Central memory CD8-positive, alpha-beta T cell (primary cell): ENCODE data around the gene MTCH1.

Source experiments
- ATAC-seq: fragments of 150-1000 bp; cut with Tn5 transposase; replicated peaks from 2 replicates; pipeline ENCODE4 v1.10.0; 2022; ENCODE audit warnings: mild to moderate bottlenecking, moderate FRiP score, moderate number of reproducible peaks; ENCODE audit not compliant: poor library complexity, severe bottlenecking; ENCODE audit errors: extremely low read depth
- DNase-seq, 2 donors: peaks; one replicate each; pipeline ENCODE4 v3.0.0; 2021; ENCODE audit warnings: low spot score in 2 of 2
- H3K27ac Mint-ChIP-seq: one replicate; pipeline ENCODE4 v1.8.0; 2022; ENCODE audit warnings: low read depth, mild to moderate bottlenecking, moderate library complexity, mixed read lengths
- H3K27me3 Mint-ChIP-seq: one replicate; pipeline ENCODE4 v1.8.0; 2022; ENCODE audit warnings: mixed read lengths
- H3K36me3 Mint-ChIP-seq: one replicate; pipeline ENCODE4 v1.8.0; 2022; ENCODE audit warnings: mild to moderate bottlenecking, moderate library complexity, mixed read lengths; ENCODE audit not compliant: insufficient read depth
- H3K4me1 Mint-ChIP-seq: one replicate; pipeline ENCODE4 v1.8.0; 2022; ENCODE audit warnings: mixed read lengths
- H3K4me3 Mint-ChIP-seq: one replicate; pipeline ENCODE4 v1.8.0; 2022; ENCODE audit warnings: mild to moderate bottlenecking, moderate library complexity, mixed read lengths
- H3K9me3 Mint-ChIP-seq: one replicate; pipeline ENCODE4 v1.8.0; 2022; ENCODE audit warnings: mixed read lengths

The MTCH1 gene

GRCh38 chr6:36977470-36977941 is 8.5 kb downstream of the MTCH1 start:
- DNase-seq = no peak
- Mint-ChIP-seq H3K9me3 (no peaks in the 10 kb centered on the region), H3K36me3 (peaks cover 71% of the 10 kb centered on the region), H3K4me1 (peaks cover 30% of the 10 kb centered on the region), H3K4me3 (no peak overlapping the region), H3K27ac (no peak overlapping the region), H3K27me3 (no peaks in the 10 kb centered on the region)
- ATAC-seq = peak; percentile 43

- no peaks in the 10 kb centered on the region for H3K27me3 Mint-ChIP-seq
- DNase-seq (no peak), ATAC-seq (no peak)
- no peak overlapping the region for H3K4me3 Mint-ChIP-seq
- H3K4me1 Mint-ChIP-seq = peaks cover 26% of the 10 kb centered on the region
- H3K27ac Mint-ChIP-seq = no peak overlapping the region
- H3K36me3 Mint-ChIP-seq = peaks cover 74% of the 10 kb centered on the region
- H3K9me3 Mint-ChIP-seq = no peaks in the 10 kb centered on the region
Observed at GRCh38 chr6:36976931-36977330, 9.1 kb downstream of the MTCH1 start.

- peaks cover 21% of the 10 kb centered on the region for H3K4me1 Mint-ChIP-seq
- H3K27ac Mint-ChIP-seq = no peak overlapping the region
- H3K9me3 Mint-ChIP-seq = no peaks in the 10 kb centered on the region
- DNase-seq = no peak
- no peak overlapping the region for H3K4me3 Mint-ChIP-seq
- peaks cover 73% of the 10 kb centered on the region for H3K36me3 Mint-ChIP-seq
- ATAC-seq = no peak
- H3K27me3 Mint-ChIP-seq = no peaks in the 10 kb centered on the region
Observed at GRCh38 chr6:36976509-36976908, 9.5 kb downstream of the MTCH1 start.

GRCh38 chr6:36976007-36976264 is 10.1 kb downstream of the MTCH1 start:
- DNase-seq = no peak
- H3K27ac Mint-ChIP-seq = no peak overlapping the region
- H3K9me3 Mint-ChIP-seq = no peaks in the 10 kb centered on the region
- H3K4me1 Mint-ChIP-seq = peaks cover 17% of the 10 kb centered on the region
- no peak overlapping the region for H3K4me3 Mint-ChIP-seq
- no peak for ATAC-seq
- H3K36me3 Mint-ChIP-seq = peaks cover 76% of the 10 kb centered on the region
- H3K27me3 Mint-ChIP-seq = no peaks in the 10 kb centered on the region

GRCh38 chr6:36975231-36976006 is 10.6 kb downstream of the MTCH1 start:
- Mint-ChIP-seq H3K4me3 (no peak overlapping the region), H3K27ac (no peak overlapping the region), H3K36me3 (peaks cover 79% of the 10 kb centered on the region), H3K9me3 (no peaks in the 10 kb centered on the region), H3K4me1 (peaks cover 12% of the 10 kb centered on the region), H3K27me3 (no peaks in the 10 kb centered on the region)
- DNase-seq (no peak), ATAC-seq (no peak)

GRCh38 chr6:36973647-36974046 is 12.3 kb downstream of the MTCH1 start:
- ATAC-seq = no peak
- H3K4me1 Mint-ChIP-seq = no peaks in the 10 kb centered on the region

DNA sequence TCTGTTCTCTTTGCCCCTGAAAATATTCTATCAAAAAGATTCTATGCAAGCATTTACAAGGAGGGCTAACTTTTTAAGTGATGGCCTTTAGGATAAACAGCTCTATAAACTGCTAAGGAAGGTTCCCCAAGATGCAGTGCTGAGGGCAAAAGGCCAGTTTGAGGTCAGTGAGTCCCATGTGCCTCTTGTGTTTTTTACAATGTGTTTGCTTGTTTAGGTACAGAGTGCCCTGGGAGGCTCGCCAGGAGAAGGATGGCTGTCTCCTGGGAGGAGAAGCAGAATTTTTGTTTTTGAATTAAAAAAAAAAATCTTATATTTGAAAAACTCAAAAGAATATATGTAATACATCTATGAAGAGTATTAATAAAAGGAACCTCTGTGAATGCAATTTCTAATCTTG is 12.8 kb downstream of the MTCH1 start:
- Mint-ChIP-seq H3K4me3 (no peak overlapping the region), H3K36me3 (peaks cover 76% of the 10 kb centered on the region), H3K4me1 (no peaks in the 10 kb centered on the region), H3K27ac (no peak overlapping the region), H3K27me3 (no peaks in the 10 kb centered on the region), H3K9me3 (no peaks in the 10 kb centered on the region)
- ATAC-seq = no peak
- DNase-seq = no peak

More at GRCh38 chr6:36973647-36974046, 12.3 kb downstream of the MTCH1 start:
- H3K36me3 Mint-ChIP-seq = peaks cover 76% of the 10 kb centered on the region
- H3K4me3 Mint-ChIP-seq = no peak overlapping the region
- H3K27ac Mint-ChIP-seq = no peak overlapping the region
- no peaks in the 10 kb centered on the region for H3K9me3 Mint-ChIP-seq
- no peak for DNase-seq
- no peaks in the 10 kb centered on the region for H3K27me3 Mint-ChIP-seq

DNA sequence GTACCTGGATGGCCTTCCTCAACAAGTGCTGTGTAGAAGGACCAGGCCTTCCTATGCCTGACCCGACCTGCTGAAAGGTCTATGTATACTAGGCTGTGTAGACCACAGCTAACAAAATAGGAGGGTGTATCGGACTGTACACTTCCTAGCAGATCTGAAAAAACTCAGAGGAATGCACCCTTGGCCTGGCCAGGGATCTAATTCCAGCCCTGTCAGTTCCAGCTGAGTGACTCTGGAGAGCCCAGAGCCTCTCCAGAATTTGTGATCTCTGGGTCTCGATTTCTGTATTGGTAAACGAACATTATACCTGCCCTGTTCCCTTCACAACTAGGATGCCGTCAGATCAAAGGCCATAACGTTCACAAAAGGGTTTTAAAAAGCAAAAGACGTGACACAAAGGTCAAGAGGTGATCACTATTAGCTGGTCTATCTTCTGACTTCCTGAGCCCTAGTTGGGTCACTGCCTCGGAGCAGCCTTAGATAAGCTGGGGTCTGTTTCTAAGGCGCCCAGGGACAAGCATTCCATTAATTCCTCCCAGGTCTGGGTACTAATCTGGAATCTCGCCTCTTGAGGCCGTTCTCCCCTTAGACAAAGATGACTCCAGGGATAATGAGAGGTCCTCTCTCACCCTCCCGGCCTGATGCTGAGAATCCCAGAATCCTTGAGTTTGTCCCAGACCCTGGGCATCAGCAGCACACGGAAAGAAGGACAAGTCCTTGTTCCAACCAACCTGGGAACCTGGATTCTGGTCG is 13.9 kb downstream of the MTCH1 start:
- no peaks in the 10 kb centered on the region for H3K27me3 Mint-ChIP-seq
- no peak overlapping the region for H3K27ac Mint-ChIP-seq
- no peak overlapping the region for H3K4me3 Mint-ChIP-seq
- peaks cover 74% of the 10 kb centered on the region for H3K36me3 Mint-ChIP-seq
- no peaks in the 10 kb centered on the region for H3K4me1 Mint-ChIP-seq
- ATAC-seq = no peak
- H3K9me3 Mint-ChIP-seq = no peaks in the 10 kb centered on the region
- DNase-seq = no peak

- ATAC-seq (no peak), DNase-seq (no peak)
- H3K27me3 Mint-ChIP-seq = no peaks in the 10 kb centered on the region
- no peak overlapping the region for H3K4me3 Mint-ChIP-seq
- peaks cover 67% of the 10 kb centered on the region for H3K36me3 Mint-ChIP-seq
- H3K27ac Mint-ChIP-seq = no peak overlapping the region
- H3K9me3 Mint-ChIP-seq = no peaks in the 10 kb centered on the region
- H3K4me1 Mint-ChIP-seq = no peaks in the 10 kb centered on the region
Observed at GRCh38 chr6:36970892-36971842, 14.8 kb downstream of the MTCH1 start.

DNA sequence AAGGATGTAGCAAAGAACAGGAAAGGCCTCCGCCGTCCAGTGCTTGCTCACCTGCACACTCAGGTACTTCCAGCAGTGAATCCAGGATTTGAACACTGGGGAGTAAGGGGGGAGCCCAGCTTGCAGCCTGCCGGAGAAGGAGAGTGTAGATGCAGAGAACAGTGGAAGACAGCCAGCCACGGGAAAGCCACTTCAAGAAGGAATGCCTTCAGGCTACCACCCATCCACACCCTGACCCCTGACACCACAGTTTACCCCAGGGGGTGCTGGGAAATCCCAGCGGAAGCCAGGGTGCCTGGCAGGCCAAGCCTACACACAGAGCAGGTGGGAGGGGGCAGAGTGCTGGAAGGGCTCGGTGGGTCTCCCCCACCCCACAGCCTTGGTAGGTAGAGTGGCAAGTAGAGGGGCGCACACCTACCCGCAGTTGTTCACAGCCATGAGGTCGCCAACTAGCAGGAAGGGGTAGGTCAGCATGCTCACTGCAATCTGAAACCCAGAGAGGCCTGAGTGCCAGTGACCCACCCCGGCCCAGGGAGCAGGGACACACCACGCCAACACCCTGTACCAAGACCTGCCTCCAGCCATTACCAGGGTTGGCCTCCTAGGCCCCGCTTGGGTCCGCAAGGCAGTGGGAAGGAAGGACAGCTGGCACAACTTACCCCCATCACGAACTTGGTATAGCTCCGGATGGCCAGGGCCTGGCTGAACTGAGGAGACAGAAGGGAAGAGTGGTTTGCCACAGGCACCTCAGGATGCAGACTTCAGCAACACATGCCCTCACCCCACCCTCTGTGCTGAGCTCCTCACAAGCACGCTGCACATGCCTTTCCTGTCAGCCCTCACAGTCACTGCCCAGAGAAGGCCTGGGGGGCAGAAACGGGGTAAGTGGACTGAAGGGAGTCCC is 15.8 kb downstream of the MTCH1 start:
- no peaks in the 10 kb centered on the region for H3K9me3 Mint-ChIP-seq
- H3K27ac Mint-ChIP-seq = no peak overlapping the region
- H3K4me1 Mint-ChIP-seq = no peaks in the 10 kb centered on the region
- H3K36me3 Mint-ChIP-seq = peaks cover 61% of the 10 kb centered on the region
- ATAC-seq (no peak), DNase-seq (no peak)
- H3K27me3 Mint-ChIP-seq = no peaks in the 10 kb centered on the region
- no peak overlapping the region for H3K4me3 Mint-ChIP-seq

DNA sequence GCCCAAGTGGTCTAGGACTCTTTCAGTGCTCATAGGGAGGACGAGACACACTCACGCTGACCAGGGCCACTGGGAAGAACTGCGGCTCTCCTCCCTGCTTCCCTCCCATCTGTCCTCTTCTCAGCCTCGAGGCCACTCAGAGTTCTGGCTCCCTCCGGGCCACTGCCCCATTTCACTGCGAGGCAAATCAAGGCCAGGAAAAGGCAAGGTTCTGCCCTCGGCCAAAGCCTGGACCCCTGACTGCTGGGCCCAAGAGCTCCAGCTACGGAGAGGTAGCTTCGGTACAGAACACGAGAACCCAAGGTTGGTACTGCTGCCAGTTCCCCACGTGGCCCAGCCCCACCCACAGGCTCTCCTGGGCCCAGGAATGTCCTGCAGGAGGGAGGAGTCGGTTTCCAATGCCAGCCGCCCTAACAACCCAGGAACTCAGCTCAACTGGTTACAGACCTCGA is 16.7 kb downstream of the MTCH1 start:
- DNase-seq = no peak
- Mint-ChIP-seq H3K4me3 (no peak overlapping the region), H3K36me3 (peaks cover 51% of the 10 kb centered on the region), H3K27me3 (no peaks in the 10 kb centered on the region), H3K27ac (no peak overlapping the region), H3K4me1 (peaks cover 8% of the 10 kb centered on the region), H3K9me3 (no peaks in the 10 kb centered on the region)
- ATAC-seq = no peak
